GM18868 (cell line): Measurements from ENCODE around the gene UBE2Q1.

Experiments used
- ATAC-seq: cut with Tn5 transposase; IDR thresholded peaks from one replicate; pipeline ENCODE4 v1.9.1; 2021; ENCODE audit warnings: mild to moderate bottlenecking, moderate library complexity; ENCODE audit not compliant: unreplicated experiment

The UBE2Q1 gene

DNA sequence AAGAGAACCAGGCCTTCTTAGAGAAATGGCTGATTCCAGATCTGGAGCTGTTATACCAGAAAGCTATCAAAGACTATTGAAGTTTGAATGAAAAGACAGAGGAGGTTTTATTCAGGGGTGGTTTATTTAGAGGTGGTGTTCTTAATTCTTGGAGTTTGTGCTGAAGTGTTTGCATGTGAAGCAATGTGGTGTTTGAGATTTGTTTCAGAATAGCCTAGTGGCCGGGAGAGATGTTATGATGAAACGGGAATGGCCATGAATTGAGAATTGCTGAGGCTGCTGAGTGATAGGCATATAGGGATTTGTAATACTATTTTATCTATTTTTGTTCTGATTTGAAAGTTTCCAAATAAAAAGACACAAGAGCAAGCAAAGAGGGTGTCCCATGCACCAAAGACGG, 45.7 kb downstream of the UBE2Q1 start:
- no peak for ATAC-seq

DNA sequence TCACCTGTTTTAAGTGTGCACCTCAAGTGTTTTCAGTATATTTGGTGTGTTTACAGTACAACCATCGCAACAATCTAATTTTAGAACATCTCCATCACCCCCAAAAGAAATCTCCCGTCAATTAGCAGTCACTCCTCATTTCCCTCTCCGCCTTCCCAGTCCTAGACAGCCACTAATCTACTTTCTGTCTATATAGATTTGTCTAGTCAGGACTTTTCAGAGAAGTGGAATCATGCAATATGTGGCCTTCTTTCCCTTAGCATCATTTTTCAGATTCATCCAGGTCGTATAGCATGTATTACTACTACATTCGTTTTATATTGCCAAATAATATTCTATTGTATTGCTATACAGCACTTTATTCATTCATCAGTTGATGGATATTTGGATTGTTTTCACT, 54.6 kb downstream of the UBE2Q1 start:
- ATAC-seq = no peak

DNA sequence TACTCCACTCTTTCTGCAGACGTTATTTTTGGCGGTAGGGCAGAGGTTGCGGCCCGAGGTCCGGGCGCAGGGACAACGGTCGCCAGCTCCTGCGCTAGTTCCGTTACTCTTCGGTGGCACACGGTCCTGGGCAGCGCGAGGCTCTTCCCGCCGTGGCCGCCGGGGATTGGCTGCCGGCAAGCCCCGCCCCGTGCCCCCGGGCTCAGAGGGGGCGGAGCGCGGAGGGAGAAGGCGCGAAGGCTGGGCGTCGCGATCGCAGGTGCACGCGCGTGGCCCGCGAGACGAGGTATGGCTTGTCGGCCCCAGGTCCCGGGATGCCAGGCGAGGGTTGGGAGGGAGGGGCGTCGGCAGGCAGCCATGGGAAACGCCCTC, 55.7 kb downstream of the UBE2Q1 start:
- ATAC-seq = no peak

DNA sequence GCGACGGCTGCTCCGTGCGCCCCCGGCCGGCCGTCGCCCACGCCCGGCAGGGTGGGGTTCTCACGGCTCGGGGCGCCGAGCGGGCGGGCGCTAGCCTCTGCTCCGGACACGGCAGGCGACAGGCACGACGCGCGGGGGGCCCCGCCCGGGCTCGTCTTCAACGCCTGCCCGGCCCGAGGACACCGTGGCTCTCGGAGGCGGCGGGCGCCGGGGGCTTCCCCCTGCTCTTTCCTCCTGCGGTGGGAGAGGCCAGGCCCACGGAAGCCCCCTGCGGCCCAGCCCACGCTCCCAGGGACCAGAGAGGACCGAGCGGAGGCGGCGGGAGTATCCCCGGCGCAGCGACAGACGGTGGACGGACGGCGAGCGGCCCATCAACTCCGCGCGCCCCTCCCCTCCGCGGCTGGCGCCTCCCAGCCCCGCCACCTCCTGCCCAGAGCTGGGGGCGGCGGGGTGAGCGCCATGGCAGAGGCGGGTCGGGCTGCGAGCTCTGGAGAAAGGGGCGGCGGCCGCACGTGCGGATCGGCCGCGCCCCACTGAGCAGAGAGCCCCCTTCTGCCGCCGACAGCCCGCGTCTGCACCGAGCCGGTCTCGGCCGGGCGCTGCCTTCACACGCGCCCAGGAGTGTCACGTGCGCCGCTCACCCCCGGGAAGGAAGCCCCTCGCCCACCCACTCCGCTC, 56.3 kb downstream of the UBE2Q1 start, which contains the start of the genes SHE and TDRD10:
TSS of gene SHE (minus strand) at position 347 of the 678 bp plus-strand sequence. CDS start 386 bp downstream, outside the sequence.
TSS of gene TDRD10 (plus strand) at position 154 of the 678 bp plus-strand sequence. CDS start 4,685 bp downstream, outside the sequence.
- ATAC-seq = no peak

DNA sequence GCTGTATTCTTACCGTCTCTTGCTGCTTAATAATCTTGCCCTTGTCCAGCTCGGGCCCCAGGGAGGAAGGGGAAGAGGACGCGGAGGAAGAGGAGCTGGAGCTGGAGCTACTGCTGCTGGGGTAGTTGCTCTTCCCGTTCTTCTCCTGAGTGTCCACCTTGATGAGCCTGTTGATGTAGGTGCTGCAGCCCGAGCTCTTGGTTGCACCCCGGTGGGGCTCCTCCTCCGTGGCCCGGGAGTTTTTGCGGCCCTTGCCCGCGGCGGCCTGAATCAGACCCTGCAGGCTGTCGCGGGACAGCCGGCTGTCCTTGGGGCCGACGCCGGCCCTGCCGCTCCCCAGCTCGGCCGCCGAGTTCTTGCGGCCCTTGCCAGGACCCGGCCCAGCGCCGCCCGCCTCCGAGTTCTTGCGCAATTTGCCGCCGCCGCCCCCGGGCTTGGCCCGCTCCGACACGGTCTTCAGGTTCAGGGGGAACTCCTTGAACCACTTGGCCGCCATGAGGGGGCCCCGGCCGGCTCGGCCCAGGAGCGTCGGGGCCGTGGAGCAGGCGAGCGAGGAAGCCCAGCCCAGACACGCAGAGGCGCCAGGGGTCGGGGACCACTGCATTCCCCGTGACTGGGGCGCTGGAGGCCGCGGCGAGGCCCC, 56.9 kb downstream of the UBE2Q1 start:
- ATAC-seq = no peak

DNA sequence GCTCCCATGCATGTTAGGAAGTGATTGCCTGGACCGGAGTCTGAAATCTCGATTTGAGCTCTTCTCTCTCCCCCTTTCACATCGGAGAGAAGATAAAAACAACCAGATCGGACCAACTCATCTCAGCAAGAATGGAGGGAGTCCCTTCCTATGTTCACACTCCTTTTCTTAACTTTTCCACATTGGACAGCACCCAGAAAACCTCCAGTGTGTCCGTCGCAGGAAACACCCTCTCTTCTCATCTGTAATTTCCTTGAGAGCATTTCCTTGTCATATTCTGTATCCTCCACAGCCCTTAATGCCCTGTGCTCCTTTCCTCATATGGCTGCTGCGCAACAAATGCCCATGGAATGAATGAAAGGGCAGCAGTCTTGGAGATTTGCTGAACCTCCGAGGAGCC, 57.9 kb downstream of the UBE2Q1 start:
- ATAC-seq = no peak

DNA sequence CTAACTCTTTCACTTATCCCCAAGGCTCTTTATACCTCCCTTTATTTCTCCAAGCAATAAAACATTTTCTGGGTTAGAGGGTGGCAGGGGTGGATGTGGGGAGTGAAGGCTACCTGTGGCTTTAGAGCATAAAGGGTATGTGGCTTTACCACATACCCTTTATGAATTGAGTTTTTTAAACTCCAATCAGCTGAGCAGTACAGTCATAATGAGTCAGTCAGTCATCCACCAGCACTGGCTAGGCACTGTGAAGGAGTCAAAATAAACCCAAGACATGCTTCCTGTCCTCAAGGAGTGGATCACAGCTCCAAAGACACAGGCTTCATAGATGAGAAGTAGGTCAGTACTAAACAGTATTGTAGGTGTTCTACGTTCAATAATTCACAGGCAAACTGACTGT, 59.0 kb downstream of the UBE2Q1 start:
- no peak for ATAC-seq
